ENCODE data around the gene NTM. TPM values are rescaled to one million over a fixed set of nuclear protein-coding genes. Genes with fewer than 3 reads are reported as not detected.

NTM gene
- total RNA-seq, 1 donor from 2014 or later: 82.7 TPM

DNA sequence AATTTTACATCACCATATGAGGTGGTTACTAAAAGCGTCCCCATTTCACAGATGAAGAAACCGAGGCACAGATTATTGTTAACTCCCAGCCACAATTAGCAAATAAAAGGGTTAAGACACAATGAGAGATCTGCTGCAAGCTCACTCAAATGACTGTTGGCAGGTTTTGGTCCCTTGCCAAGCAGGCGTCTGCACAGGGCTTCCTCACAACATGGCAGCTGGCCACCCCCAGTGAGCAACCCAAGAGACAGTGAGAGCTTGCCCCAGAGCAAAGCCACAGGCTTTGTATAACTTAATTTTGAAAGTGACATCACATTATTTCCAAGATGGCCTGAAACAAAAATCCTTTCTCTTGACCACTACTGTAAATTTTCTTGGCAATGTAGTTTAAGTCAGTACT lies 217.6 kb downstream of the NTM start:
- TF ChIP-seq, protein P1, sequence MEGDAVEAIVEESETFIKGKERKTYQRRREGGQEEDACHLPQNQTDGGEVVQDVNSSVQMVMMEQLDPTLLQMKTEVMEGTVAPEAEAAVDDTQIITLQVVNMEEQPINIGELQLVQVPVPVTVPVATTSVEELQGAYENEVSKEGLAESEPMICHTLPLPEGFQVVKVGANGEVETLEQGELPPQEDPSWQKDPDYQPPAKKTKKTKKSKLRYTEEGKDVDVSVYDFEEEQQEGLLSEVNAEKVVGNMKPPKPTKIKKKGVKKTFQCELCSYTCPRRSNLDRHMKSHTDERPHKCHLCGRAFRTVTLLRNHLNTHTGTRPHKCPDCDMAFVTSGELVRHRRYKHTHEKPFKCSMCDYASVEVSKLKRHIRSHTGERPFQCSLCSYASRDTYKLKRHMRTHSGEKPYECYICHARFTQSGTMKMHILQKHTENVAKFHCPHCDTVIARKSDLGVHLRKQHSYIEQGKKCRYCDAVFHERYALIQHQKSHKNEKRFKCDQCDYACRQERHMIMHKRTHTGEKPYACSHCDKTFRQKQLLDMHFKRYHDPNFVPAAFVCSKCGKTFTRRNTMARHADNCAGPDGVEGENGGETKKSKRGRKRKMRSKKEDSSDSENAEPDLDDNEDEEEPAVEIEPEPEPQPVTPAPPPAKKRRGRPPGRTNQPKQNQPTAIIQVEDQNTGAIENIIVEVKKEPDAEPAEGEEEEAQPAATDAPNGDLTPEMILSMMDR (IDR thresholded peaks at IDR 0.05): no peak
- no peak overlapping the region for H3K27ac Mint-ChIP-seq (ENCODE audit: unreplicated experiment)
- H3K4me3 Mint-ChIP-seq (ENCODE audit: unreplicated experiment): no peak overlapping the region
- H3K36me3 Mint-ChIP-seq (ENCODE audit: unreplicated experiment): no peaks in the 10 kb centered on the region
- H3K27me3 Mint-ChIP-seq (ENCODE audit: unreplicated experiment): peaks cover 8% of the 10 kb centered on the region
- DNase-seq (ENCODE audit: extremely low spot score, unreplicated experiment): no peak
- no peaks in the 10 kb centered on the region for H3K4me1 Mint-ChIP-seq (ENCODE audit: unreplicated experiment)
- no peaks in the 10 kb centered on the region for H3K9me3 Mint-ChIP-seq (ENCODE audit: unreplicated experiment)

DNA sequence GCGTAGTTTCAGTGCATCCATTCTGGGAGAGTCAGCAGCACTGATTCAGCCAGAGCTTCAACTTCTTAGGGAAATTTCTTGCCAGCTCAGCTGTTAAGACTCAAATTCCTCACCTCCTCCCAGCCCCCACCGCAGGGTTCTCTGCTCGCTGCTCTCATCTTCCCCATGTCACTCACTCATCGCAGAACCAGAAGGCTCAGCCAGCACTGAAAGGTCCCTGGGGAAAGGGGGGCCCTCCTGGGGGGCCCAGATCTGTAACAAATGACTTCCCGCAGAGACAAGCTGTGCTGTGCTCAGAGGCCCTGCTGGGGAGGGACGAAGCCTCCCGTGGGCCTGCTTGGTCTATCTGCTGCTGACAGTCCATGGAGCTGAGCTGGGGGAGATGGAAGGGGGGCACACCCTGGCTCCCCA lies 220.6 kb downstream of the NTM start:
- Mint-ChIP-seq H3K27me3 (ENCODE audit: unreplicated experiment) (peaks cover 24% of the 10 kb centered on the region), H3K36me3 (ENCODE audit: unreplicated experiment) (no peaks in the 10 kb centered on the region), H3K9me3 (ENCODE audit: unreplicated experiment) (no peaks in the 10 kb centered on the region), H3K4me3 (ENCODE audit: unreplicated experiment) (no peak overlapping the region), H3K4me1 (ENCODE audit: unreplicated experiment) (no peaks in the 10 kb centered on the region), H3K27ac (ENCODE audit: unreplicated experiment) (no peak overlapping the region)
- DNase-seq (ENCODE audit: extremely low spot score, unreplicated experiment): no peak
- TF ChIP-seq, protein P1 (IDR thresholded peaks at IDR 0.05): no peak

DNA sequence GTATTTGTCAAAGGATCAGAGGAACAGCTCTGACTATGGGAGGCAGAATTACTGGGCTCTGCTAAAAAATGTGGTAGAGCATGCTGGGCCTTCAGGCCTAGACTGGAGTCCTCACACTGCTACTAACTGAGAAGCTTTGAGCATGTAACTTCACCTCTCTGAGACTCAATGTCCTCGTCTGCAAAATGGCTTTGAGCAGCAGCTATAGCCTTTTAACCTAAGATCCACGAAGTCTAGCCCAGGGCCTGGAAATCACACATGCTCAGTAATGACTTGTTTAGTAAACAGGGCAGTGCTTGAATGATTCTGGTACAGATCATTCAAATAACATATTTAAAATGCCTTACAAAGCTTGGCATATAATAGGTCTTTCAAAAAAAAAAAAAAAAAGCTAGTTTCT lies 221.7 kb downstream of the NTM start:
- H3K27me3 Mint-ChIP-seq (ENCODE audit: unreplicated experiment): peaks cover 31% of the 10 kb centered on the region
- H3K36me3 Mint-ChIP-seq (ENCODE audit: unreplicated experiment): no peaks in the 10 kb centered on the region
- H3K4me3 Mint-ChIP-seq (ENCODE audit: unreplicated experiment): no peak overlapping the region
- no peaks in the 10 kb centered on the region for H3K4me1 Mint-ChIP-seq (ENCODE audit: unreplicated experiment)
- H3K27ac Mint-ChIP-seq (ENCODE audit: unreplicated experiment): no peak overlapping the region
- DNase-seq (ENCODE audit: extremely low spot score, unreplicated experiment): no peak
- no peaks in the 10 kb centered on the region for H3K9me3 Mint-ChIP-seq (ENCODE audit: unreplicated experiment)
- TF ChIP-seq, protein P1 (IDR thresholded peaks at IDR 0.05): no peak

- H3K4me1 Mint-ChIP-seq (ENCODE audit: unreplicated experiment): no peaks in the 10 kb centered on the region
- no peaks in the 10 kb centered on the region for H3K36me3 Mint-ChIP-seq (ENCODE audit: unreplicated experiment)
- TF ChIP-seq, protein P1 (IDR thresholded peaks at IDR 0.05): no peak
- H3K4me3 Mint-ChIP-seq (ENCODE audit: unreplicated experiment): no peak overlapping the region
- H3K27ac Mint-ChIP-seq (ENCODE audit: unreplicated experiment): no peak overlapping the region
- DNase-seq (ENCODE audit: extremely low spot score, unreplicated experiment): no peak
- no peaks in the 10 kb centered on the region for H3K9me3 Mint-ChIP-seq (ENCODE audit: unreplicated experiment)
- H3K27me3 Mint-ChIP-seq (ENCODE audit: unreplicated experiment): peaks cover 34% of the 10 kb centered on the region
These were observed 222.3 kb downstream of the NTM start for GRCh38 chr11:131592734-131593133.

DNA sequence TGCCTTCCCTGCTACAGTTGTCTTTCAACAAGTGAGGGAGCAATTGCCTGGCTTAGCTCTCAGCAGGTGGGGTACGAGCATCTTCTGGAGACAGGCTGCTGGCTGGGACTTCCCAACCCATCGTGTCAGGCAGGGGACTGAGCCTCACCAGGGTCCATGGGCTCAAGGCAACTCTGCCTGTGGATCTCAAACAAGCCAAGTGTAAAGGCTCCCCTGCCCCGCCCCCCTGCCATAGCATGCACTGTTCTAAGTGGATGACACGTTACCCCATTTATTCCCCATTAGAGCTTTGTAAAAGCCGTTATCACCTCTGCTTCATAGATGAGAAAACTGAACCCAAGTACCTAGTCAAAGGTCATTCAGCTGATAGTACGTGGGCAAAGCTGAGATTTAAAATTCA lies 222.9 kb downstream of the NTM start:
- peaks cover 34% of the 10 kb centered on the region for H3K27me3 Mint-ChIP-seq (ENCODE audit: unreplicated experiment)
- H3K4me3 Mint-ChIP-seq (ENCODE audit: unreplicated experiment): no peak overlapping the region
- H3K4me1 Mint-ChIP-seq (ENCODE audit: unreplicated experiment): no peaks in the 10 kb centered on the region
- no peaks in the 10 kb centered on the region for H3K9me3 Mint-ChIP-seq (ENCODE audit: unreplicated experiment)
- DNase-seq (ENCODE audit: extremely low spot score, unreplicated experiment): no peak
- TF ChIP-seq, protein P1 (IDR thresholded peaks at IDR 0.05): no peak
- H3K27ac Mint-ChIP-seq (ENCODE audit: unreplicated experiment): no peak overlapping the region
- H3K36me3 Mint-ChIP-seq (ENCODE audit: unreplicated experiment): no peaks in the 10 kb centered on the region

Measured in osteocyte (in vitro differentiated cells).